HG03159 (cell line): Measurements from ENCODE around the gene CYP27A1.

Source experiments
- ATAC-seq: cut with Tn5 transposase; IDR thresholded peaks from one replicate; pipeline ENCODE4 v1.9.1; 2021; ENCODE audit warnings: mild to moderate bottlenecking, moderate library complexity; ENCODE audit not compliant: unreplicated experiment

Gene CYP27A1

DNA sequence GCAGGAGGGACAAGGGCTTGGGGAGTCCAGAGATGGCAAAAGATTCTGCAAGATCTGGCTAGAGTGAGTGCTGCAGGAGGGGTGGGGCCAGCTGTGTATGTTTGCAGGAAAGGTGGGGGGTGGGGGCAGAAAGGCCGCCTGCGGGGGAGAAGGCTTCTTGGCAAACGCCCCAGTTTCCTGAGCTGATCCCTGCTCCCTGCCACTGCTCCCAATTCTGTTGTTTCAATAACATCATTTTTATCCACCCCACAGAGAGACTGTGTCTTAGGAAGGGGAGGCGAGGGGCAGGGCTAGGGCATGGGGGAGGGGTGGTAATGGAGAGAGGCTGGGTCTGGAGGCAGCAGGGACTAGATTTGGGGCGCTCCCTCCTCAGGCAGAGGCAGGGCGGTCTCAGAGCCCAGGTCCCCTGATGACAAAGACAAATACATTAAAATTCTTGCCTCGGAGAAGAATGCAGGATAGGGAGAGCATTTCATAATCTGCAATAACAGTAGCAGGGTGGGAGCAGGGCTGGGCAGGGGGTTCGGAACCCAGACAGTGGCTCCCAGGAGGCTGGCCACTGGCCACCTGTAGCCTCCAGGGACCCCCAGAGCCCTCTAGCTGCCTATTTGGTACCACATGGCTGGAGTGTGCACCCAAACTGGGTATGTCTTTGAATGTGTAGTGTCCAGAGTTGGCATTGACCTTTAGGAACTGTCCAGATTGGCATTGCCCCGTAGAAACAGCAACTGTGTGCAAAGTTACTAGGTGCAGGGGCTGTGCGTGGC, 75.6 kb downstream of the CYP27A1 start:
- ATAC-seq: no peak

DNA sequence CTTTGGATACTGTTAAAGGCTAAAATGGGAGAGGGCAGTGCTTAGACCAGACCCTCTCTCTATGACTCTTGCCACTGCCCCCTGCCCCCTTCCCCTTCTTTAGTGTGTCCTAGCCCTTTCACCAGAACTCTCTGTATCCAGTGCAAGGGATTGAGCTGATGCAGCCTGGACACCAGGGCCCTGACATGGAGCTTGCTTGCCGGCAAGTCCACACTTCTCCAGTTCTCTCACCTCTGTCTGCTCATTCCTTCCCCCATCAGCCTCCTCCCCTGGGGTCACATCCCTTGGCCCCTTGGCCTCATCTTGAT, 76.1 kb downstream of the CYP27A1 start:
- no peak for ATAC-seq

DNA sequence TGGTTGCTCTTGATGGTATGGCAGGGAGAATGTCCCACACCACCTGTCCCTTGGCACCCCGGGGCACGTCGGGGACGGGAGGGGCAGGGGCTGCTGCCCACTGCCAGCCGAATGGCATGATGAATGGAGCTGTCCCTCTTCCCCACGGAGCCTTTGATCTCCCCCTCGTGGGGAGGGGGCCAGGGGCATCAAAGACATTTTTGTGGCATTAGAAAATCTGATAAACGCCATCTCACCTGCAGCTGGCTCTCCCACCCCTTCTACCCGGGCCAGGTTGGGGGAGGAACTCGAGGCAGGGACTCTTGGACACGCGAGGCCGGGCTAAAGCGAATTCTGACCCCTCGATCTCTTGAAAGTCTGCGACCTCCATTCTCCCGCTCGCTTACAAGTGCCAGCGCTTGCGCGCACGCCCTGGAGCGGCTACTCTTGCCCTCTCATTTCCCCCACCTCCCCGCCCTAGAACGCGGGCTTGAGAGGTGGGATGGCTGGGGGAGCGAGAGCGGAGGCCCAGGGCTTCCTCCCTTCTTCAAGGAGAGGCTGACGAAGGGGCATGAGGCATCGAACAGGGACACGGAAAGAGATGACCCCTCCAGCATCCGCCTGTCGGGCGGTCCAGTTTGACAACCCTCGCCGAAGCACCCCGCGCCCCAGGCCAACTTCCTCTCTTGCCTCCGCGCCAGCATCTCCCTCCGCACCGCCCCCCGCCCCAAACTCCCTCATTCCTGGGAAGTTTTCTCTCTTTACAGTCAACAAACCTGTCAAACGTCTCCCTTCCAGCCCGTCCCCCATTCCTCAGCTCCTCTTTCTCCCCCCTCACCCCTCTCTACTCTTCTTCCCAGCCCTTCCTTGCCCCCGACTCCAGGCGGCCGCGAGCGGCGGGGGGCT, 77.0 kb downstream of the CYP27A1 start:
- no peak for ATAC-seq

DNA sequence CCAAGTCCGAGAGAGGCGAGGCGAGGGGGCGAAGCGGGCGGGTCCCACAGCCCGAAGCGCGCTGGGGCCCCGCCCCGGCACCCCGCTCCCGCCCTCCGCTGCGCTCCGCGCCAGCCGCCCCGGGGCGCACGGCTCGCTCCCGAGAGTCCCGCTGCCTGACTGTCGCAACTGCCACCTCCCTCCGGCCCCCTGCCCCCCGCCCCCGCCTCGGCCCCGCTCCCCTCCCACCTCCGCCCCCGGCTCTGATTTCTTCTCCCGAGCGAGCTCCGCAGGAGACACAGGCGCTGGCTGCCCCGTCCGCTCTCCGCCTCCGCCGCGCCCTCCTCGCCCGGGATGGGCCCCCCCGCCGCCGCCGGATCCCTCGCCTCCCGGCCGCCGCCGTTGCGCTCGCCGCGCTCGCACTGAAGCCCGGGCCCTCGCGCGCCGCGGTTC, 77.6 kb downstream of the CYP27A1 start, which contains the start of gene WNT6:
Gene WNT6, plus strand, starts transcription at position 250 of the 432 bp plus-strand sequence. CDS start 233 bp downstream, outside the sequence.
- ATAC-seq: no peak

DNA sequence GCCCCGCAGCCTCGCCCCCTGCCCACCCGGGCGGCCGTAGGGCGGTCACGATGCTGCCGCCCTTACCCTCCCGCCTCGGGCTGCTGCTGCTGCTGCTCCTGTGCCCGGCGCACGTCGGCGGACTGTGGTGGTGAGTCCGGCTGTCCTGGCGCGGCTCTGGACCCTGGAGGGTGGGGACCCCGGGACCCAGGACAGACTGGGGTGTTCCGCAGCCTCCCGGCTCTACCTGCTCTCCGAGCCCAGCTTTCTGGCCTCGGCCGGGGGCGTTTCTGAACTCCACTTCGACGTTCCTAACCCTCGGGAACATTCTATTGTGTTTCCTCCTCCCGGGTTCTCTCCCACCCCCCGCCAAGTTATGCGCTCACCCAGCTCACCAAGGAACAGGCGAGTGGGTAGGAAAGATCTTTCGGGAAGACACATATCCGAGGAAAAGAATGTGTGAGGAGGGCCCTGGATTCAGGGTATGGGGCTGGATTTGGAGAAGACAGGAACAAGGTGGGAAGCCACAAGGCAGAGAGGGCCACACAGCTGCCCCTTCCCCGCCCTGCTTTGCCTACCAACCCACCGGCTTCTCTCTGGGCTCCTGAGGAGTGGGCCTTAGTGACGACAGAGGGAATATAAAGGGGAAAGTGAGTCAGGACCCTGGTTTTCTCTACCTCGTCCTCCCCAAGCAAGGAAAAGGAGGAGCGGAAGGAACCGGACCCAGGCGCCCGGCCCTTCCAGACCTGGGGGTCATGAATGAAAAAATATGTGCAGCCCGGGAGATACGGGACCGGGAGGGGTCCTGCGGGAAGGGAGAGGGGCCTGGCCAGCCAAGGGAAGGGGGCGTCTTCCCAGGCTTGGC, 78.3 kb downstream of the CYP27A1 start:
- no peak for ATAC-seq

DNA sequence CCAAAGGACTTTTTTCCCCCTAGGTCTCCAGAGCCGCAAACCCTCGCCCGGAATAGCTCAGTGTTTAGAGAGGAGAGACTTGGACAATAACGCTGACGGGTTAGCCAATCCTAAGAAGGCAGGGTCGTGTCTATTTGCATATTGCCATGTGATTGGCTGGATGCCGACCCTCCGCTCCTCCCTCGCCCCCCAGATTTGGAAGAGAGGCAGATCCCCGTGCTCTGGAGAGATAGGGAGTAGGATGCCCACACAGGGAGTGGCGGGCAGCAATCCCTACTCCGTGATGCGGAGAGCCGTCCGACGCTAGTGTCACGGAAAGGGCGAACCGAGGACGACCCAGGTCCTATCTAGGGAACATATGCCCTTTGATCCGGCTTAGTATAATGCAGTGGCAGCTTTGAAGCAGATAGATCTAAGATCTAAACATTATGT, 79.0 kb downstream of the CYP27A1 start:
- ATAC-seq: no peak

DNA sequence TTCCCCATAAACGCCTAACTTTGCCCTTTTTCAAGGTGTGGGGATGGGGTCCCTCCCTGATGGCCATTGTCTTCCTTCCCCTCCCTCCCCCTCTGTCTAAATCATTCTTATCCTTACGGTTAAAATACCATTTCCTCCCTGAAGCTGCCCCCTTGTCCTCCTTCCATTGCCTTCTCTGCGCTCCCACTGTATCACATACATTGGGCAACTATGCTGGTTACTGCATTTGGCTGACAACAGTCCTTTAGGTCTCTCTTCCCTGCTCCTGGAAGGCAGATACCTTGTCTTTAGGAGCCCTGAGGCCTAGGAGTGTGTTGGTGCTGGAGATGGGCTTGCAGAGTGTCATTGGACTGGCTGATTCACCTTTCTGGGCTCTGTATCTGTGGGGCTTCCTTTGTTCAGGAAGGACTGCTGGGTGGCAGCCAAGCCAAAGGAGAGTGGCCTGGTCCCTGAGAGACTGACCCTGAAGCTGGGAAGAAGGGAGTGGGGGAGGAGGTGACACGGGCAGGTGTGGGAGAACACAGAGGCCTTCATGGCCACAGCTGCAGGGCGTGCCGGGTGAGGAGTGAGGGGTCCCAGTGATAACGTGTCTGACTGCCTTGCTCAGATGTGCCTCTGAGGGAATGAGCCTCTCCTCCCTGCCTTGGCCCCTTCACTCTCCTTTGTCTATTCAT, 79.8 kb downstream of the CYP27A1 start:
- no peak for ATAC-seq

DNA sequence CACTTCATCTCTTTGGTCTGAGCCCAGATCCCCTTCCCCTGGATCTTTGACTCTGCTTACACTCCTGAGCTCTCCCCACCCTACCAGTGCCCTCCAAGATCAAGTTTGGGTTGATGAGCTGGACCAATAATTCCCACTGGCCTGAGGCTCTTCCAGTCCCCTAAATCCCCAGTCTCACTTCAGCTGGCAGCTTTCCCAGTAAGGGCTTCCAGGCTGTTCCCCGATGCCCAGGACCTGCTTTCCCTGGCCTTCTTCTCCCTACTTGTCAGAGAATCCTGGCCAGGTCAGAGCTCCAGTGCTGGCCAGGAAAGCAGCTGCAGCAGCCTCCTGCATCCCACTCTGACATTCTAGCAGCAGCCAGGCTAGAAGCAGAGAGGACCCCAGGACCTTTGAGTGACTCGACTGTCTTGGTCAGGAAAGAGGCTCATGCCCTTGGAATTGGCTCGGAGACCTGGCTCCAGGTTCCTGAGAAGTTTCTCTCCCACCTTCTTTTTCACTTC, 81.1 kb downstream of the CYP27A1 start:
- ATAC-seq: no peak
